ENCODE measurements around the gene GIT2.

DNA sequence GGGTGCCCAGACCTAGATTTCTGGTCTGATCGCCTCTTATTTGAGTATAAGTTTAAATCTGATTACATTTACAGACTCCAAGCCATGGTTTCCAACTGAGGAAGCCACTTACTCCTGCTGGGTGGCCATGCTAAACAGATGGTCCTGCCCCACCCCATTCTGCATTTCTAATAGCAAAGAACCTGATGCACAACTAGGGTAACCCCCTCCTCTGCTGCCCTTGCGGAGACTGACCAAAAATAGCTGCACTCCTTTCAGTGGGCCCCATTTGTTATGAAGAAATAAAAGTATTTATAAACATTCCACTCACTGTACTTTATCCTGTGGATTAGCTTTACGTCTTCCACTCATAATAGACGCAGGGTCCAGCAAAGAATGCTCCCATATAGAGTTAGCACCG lies 6.8 kb downstream of the GIT2 start:
- TF ChIP-seq, protein P1, sequence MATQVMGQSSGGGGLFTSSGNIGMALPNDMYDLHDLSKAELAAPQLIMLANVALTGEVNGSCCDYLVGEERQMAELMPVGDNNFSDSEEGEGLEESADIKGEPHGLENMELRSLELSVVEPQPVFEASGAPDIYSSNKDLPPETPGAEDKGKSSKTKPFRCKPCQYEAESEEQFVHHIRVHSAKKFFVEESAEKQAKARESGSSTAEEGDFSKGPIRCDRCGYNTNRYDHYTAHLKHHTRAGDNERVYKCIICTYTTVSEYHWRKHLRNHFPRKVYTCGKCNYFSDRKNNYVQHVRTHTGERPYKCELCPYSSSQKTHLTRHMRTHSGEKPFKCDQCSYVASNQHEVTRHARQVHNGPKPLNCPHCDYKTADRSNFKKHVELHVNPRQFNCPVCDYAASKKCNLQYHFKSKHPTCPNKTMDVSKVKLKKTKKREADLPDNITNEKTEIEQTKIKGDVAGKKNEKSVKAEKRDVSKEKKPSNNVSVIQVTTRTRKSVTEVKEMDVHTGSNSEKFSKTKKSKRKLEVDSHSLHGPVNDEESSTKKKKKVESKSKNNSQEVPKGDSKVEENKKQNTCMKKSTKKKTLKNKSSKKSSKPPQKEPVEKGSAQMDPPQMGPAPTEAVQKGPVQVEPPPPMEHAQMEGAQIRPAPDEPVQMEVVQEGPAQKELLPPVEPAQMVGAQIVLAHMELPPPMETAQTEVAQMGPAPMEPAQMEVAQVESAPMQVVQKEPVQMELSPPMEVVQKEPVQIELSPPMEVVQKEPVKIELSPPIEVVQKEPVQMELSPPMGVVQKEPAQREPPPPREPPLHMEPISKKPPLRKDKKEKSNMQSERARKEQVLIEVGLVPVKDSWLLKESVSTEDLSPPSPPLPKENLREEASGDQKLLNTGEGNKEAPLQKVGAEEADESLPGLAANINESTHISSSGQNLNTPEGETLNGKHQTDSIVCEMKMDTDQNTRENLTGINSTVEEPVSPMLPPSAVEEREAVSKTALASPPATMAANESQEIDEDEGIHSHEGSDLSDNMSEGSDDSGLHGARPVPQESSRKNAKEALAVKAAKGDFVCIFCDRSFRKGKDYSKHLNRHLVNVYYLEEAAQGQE (IDR thresholded peaks at IDR 0.05; ENCODE audit: insufficient read depth in 1 of 2, low read depth in 2 of 2, low read length in 1 of 2), result no peak
- TF ChIP-seq, protein P2, sequence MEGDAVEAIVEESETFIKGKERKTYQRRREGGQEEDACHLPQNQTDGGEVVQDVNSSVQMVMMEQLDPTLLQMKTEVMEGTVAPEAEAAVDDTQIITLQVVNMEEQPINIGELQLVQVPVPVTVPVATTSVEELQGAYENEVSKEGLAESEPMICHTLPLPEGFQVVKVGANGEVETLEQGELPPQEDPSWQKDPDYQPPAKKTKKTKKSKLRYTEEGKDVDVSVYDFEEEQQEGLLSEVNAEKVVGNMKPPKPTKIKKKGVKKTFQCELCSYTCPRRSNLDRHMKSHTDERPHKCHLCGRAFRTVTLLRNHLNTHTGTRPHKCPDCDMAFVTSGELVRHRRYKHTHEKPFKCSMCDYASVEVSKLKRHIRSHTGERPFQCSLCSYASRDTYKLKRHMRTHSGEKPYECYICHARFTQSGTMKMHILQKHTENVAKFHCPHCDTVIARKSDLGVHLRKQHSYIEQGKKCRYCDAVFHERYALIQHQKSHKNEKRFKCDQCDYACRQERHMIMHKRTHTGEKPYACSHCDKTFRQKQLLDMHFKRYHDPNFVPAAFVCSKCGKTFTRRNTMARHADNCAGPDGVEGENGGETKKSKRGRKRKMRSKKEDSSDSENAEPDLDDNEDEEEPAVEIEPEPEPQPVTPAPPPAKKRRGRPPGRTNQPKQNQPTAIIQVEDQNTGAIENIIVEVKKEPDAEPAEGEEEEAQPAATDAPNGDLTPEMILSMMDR (IDR thresholded peaks at IDR 0.05), result no peak
- no peak for TF ChIP-seq POLR2AphosphoS5 (IDR thresholded peaks at IDR 0.05; ENCODE audit: low read depth, low read length)

Measured in Panc1 (cell line).